Lung (tissue), 16 donors: Measurements from ENCODE around the gene RPS6KA6. TPM values are rescaled to one million over a fixed set of nuclear protein-coding genes. Genes with fewer than 3 reads are reported as not detected.

Experiments
- ATAC-seq: fragments of 200-7000 bp; cut with Tn5 transposase; one replicate; pipeline ENCODE4 v1.9.1; 2020; ENCODE audit warnings: moderate number of reproducible peaks; ENCODE audit not compliant: insufficient read depth, low FRiP score
- DNase-seq, 3 donors: peaks; one replicate each; pipeline ENCODE4 v3.0.0-alpha.2; 2013 to 2017
- H3K27ac ChIP-seq, 2 donors: one replicate each; pipeline ENCODE4 v1.5.1; 2013; ENCODE audit warnings: mild to moderate bottlenecking in 2 of 2, moderate library complexity in 2 of 2, control low read depth in 1 of 2, inconsistent platforms in 1 of 2, low read depth in 1 of 2, low read length in 1 of 2
- H3K27me3 ChIP-seq, 3 donors: one replicate each; pipeline ENCODE4 v1.5.1; 2013; ENCODE audit warnings: low read length in 2 of 3; ENCODE audit not compliant: control insufficient read depth in 3 of 3, insufficient read depth in 3 of 3
- H3K36me3 ChIP-seq, 4 donors: one replicate each; pipeline ENCODE4 v1.5.1; 2013; ENCODE audit warnings: low read length in 4 of 4, mild to moderate bottlenecking in 1 of 4, moderate library complexity in 1 of 4; ENCODE audit not compliant: control insufficient read depth in 4 of 4, insufficient read depth in 4 of 4
- H3K4me1 ChIP-seq, 5 donors: one replicate each; pipeline ENCODE4 v1.5.1; 2013; ENCODE audit warnings: low read length in 5 of 5, mild to moderate bottlenecking in 2 of 5, moderate library complexity in 1 of 5; ENCODE audit not compliant: control insufficient read depth in 5 of 5, insufficient read depth in 5 of 5
- H3K4me3 ChIP-seq: one replicate; pipeline ENCODE4 v1.5.1; 2013; ENCODE audit warnings: mild to moderate bottlenecking, control low read depth, moderate library complexity
- H3K9ac ChIP-seq, 2 donors: one replicate each; pipeline ENCODE4 v1.5.1; 2013; ENCODE audit warnings: low read length in 2 of 2, control low read depth in 1 of 2; ENCODE audit not compliant: insufficient read depth in 1 of 2
- H3K9me3 ChIP-seq, 4 donors: one replicate each; pipeline ENCODE4 v1.5.1; 2013; ENCODE audit warnings: low read length in 3 of 4, mild to moderate bottlenecking in 1 of 4, moderate library complexity in 1 of 4; ENCODE audit not compliant: control insufficient read depth in 4 of 4, insufficient read depth in 3 of 4
- WGBS, 2 donors: extraction: QIAGEN DNeasy Blood & Tissue Kit; methylation state at CpG; one replicate each; pipeline ENCODE4 v1.1.7; 2013; 5-methylcytosine and 5-hydroxymethylcytosine counted together
- long read RNA-seq, 5 donors: transcript quantifications; one replicate each; lab custom pipeline, GENCODE V29; 2026
- polyA plus RNA-seq, 2 donors: library from polyadenylated mRNA; stranded (reverse); fragments of 200-250 nt; gene quantifications; one replicate each; pipeline ENCODE4 v1.2.1, GENCODE V29; 2013
- total RNA-seq, 2 donors: library from RNA; depleted of rRNA in 1 of 2; stranded (reverse); fragments of >200 nt in 1 of 2; gene quantifications; one replicate each; pipeline ENCODE4 v1.2.1, GENCODE V29; 2014 to 2021
- TF ChIP-seq, protein P1 (sequence below): IDR thresholded peaks from 2 replicates; pipeline ENCODE4 v1.5.1; 2012; ENCODE audit warnings: mild to moderate bottlenecking; ENCODE audit errors: control extremely low read depth, extremely low read depth
- donor health status: control.
- donor health status: control.
- donor health status: Bipolar disorder and iron deficiency.
- donor health status: healthy.
- donor health status: DM: yes; HTN: yes; CAD: no.

The RPS6KA6 gene
- total RNA-seq, result 1 to 10 TPM; 2.6 to 7.1 TPM
- polyA plus RNA-seq, result under 1 TPM; 0.41 to 0.61 TPM
- long read RNA-seq, donor 1, result 0 reads
- long read RNA-seq, donor 2, result 0 reads
- long read RNA-seq, donor 3, result 0 reads
- long read RNA-seq, donor 4, result 0 reads
- long read RNA-seq, donor 5, partial matches to known transcripts, result 0 of 1 reads
- long read RNA-seq, donor 5, other reads (novel, unspliced or antisense), result 0 of 1 reads

DNA sequence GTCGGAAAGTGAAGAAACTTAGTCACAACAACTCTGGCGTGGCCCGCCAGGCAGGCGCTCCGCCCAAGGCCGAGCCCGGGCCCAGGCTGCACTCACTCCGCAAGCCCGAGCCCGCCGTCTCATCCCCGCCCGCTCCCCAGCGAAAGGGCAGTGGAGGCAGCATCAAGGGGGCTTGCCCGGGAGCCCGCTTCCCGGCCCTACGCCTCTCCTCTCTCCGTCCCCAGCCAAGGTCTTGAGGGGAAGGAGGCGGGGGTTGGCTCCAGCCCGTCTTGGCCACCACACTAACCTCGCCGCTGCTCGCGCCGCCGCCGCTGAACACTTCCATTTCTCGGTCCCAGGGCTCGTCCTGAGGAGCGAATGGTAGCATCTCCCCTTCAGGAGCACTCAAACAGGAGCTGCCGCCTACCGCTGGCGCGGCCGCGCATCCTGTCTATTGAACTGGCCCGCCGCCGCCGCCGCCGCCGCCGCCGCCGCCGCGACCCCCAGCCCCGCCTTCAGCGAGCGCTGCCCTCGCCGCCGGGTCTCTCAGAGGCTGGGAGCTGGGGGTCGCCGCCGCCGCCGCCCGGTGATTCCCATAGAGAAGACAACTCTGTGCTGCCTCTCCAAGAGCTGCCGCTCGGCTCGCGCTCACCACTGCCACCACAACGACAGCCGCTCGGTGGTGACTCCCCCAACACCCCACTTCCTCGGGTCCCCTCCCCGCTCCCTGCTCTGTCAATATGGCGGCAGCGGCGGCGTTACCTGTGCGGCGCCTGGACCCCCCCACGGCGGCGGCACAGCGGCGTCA, at the start of gene RPS6KA6:
TSS of gene RPS6KA6 (minus strand) at position 667 of the 787 bp plus-strand sequence. CDS start at position 367, 300 bp downstream.
- Histone ChIP-seq H3K4me3 (peak within 1 kb of the TSS; percentile 56), H3K9me3 (no peaks in the 10 kb centered on the region), H3K4me1 (no peaks in the 10 kb centered on the region), H3K36me3 (no peaks in the 10 kb centered on the region), H3K27me3 (peaks cover 0 to 2% (median 0%) of the 10 kb centered on the region in 3 donors), H3K27ac (no peak within 1 kb of the TSS), H3K9ac (peak within 1 kb of the TSS; percentile 40 to 62)
- peak; percentile 42 for ATAC-seq
- peak; percentile 41 to 50 (median 47) for DNase-seq
- TF ChIP-seq, protein P1, sequence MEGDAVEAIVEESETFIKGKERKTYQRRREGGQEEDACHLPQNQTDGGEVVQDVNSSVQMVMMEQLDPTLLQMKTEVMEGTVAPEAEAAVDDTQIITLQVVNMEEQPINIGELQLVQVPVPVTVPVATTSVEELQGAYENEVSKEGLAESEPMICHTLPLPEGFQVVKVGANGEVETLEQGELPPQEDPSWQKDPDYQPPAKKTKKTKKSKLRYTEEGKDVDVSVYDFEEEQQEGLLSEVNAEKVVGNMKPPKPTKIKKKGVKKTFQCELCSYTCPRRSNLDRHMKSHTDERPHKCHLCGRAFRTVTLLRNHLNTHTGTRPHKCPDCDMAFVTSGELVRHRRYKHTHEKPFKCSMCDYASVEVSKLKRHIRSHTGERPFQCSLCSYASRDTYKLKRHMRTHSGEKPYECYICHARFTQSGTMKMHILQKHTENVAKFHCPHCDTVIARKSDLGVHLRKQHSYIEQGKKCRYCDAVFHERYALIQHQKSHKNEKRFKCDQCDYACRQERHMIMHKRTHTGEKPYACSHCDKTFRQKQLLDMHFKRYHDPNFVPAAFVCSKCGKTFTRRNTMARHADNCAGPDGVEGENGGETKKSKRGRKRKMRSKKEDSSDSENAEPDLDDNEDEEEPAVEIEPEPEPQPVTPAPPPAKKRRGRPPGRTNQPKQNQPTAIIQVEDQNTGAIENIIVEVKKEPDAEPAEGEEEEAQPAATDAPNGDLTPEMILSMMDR, result no peak
- 0 to 29% methylated on average over 37 to 81 of the region's 81 CpGs for WGBS, 2 donors

DNA sequence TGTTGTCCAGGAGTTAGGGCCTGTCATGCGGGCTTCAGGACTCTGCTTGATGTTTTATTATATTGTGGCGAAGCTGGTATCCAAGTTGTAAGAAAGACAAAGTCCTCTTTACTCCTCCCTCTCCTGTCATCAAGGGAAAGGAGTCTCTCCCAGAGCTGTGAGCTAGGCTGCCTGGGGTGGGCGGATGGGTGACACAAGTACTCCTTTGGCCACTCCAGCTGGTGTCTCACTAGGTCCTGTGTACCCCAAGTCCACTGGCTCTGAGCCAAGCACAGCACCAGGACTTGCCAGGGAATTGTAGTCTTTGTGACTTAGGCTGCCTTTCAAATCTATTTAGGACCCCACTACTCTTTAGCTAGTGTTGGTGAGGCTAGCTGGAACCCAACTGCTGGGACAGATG, 36.7 kb upstream of the RPS6KA6 start:
- ATAC-seq (no peak), DNase-seq (no peak)
- Histone ChIP-seq H3K27me3 (peaks cover 0 to 2% (median 0%) of the 10 kb centered on the region in 3 donors), H3K4me3 (no peak overlapping the region), H3K9ac (no peak overlapping the region), H3K27ac (no peak overlapping the region), H3K4me1 (peaks cover 0 to 3% (median 0%) of the 10 kb centered on the region in 5 donors), H3K9me3 (no peaks in the 10 kb centered on the region), H3K36me3 (no peaks in the 10 kb centered on the region)
- 76 to 93% methylated on average over 3 of the region's 3 CpGs for WGBS, 2 donors
- TF ChIP-seq, protein P1, result no peak

DNA sequence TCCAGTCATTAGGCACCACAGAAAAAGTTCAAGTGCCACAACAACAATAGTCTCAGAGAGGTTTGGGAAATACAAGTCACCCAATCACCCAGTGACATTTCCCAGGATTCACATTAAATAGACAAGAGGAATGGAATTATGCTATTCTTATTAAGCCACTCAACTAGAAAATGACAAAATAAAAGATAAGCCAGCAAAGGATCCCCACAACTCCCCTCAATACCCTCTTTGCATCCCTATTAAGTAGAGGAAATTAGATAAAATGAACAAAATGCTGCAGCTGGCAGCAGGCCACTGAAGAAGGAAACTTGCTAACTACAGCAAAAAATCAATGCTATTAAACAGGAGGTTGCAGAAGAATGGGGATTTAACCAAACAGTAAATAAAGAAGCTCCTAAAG, 35.3 kb upstream of the RPS6KA6 start:
- Histone ChIP-seq H3K4me3 (no peak overlapping the region), H3K9me3 (no peaks in the 10 kb centered on the region), H3K27ac (no peak overlapping the region), H3K4me1 (peaks cover 0 to 3% (median 0%) of the 10 kb centered on the region in 5 donors), H3K9ac (no peak overlapping the region), H3K27me3 (peaks cover 0 to 2% (median 0%) of the 10 kb centered on the region in 3 donors), H3K36me3 (no peaks in the 10 kb centered on the region)
- DNase-seq (peak in 2 of 3 donors; percentile 19 to 41), ATAC-seq (no peak)
- TF ChIP-seq, protein P1, result no peak
